ENCODE measurements around the gene SHLD1.
A peak's percentile ranks its signal among the peaks of the same experiment; 100 is the strongest.
"Not testable (repeated sequence)": the region's sequence is repeated elsewhere in the genome, so short reads cannot be mapped to it uniquely, and the experiment has no call there.

SHLD1 gene

DNA sequence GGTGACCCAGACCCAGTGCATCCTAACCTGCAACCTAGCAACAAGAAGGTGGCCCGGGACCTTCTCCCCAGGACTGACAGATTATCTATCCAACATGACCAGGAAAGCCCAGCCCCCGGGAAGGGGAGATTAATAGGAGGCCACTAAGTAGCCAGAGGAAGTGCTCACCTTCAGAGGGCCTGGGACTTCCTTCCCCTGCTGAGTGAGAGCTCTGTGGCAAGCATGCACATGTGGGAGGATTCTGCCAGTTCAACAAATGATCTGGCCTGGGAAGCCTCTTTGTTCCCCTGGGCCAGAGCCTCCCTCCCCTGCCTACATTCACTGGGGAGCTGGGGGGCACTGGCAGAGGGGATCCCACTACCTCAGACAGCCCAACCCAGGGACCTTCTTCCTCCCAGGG, 39.6 kb downstream of the SHLD1 start:
- H3K4me2 ChIP-seq = peak overlapping the region; percentile 34

GRCh38 chr20:5793916-5794315, 43.7 kb downstream of the SHLD1 start:
- H4K20me1 ChIP-seq = no peaks in the 10 kb centered on the region
- no peak overlapping the region for H3K4me3 ChIP-seq
- H3K9me3 ChIP-seq = no peaks in the 10 kb centered on the region
- H3K4me1 ChIP-seq = peaks cover 70% of the 10 kb centered on the region
- no peak for TF ChIP-seq Cebpa-rat (IDR thresholded peaks at IDR 0.05)
- peaks cover 36% of the 10 kb centered on the region for H3K36me3 ChIP-seq
- no peak overlapping the region for H3K9ac ChIP-seq
- H3K4me2 ChIP-seq = no peak overlapping the region
- peak overlapping the region; percentile 32; the same call in 1 of the 2 replicates for H3K27ac ChIP-seq
- H3K27me3 ChIP-seq = no peaks in the 10 kb centered on the region

More for the DNA sequence above, 39.6 kb downstream of the SHLD1 start:
- Histone ChIP-seq H4K20me1 (no peaks in the 10 kb centered on the region), H3K4me1 (peaks cover 49% of the 10 kb centered on the region), H3K27me3 (no peaks in the 10 kb centered on the region), H3K36me3 (peaks cover 43% of the 10 kb centered on the region), H3K27ac (peak overlapping the region; percentile 67), H3K9me3 (no peaks in the 10 kb centered on the region), H3K4me3 (no peak overlapping the region), H3K9ac (peak overlapping the region; percentile 31; the same call in 1 of the 2 replicates)
- no peak for TF ChIP-seq Cebpa-rat (IDR thresholded peaks at IDR 0.05)

- Histone ChIP-seq H3K4me2 (peak overlapping the region; percentile 73), H3K4me3 (no peak overlapping the region), H3K9me3 (0 out of 2 replicates have a peak, but pooled peaks cover 4% of the 10 kb centered on the region), H3K27me3 (no peaks in the 10 kb centered on the region), H4K20me1 (no peaks in the 10 kb centered on the region), H3K4me1 (peaks cover 77% of the 10 kb centered on the region), H3K36me3 (peaks cover 22% of the 10 kb centered on the region), H3K9ac (no peak overlapping the region), H3K27ac (peak overlapping the region; percentile 73)
- no peak for TF ChIP-seq Cebpa-rat (IDR thresholded peaks at IDR 0.05)
Observed at GRCh38 chr20:5796331-5797040, 46.3 kb downstream of the SHLD1 start.

GRCh38 chr20:5797165-5797564, 47.0 kb downstream of the SHLD1 start:
- H3K9me3 ChIP-seq = 0 out of 2 replicates have a peak, but pooled peaks cover 6% of the 10 kb centered on the region
- TF ChIP-seq Cebpa-rat (IDR thresholded peaks at IDR 0.05) = no peak
- H3K27ac ChIP-seq = peak overlapping the region; percentile 73
- peak overlapping the region; percentile 73 for H3K4me2 ChIP-seq
- peaks cover 77% of the 10 kb centered on the region for H3K4me1 ChIP-seq
- H3K36me3 ChIP-seq = peaks cover 29% of the 10 kb centered on the region
- H3K4me3 ChIP-seq = no peak overlapping the region
- 0 out of 2 replicates have a peak overlapping the region, but pooled peaks have one; percentile 9 for H3K9ac ChIP-seq
- no peaks in the 10 kb centered on the region for H4K20me1 ChIP-seq
- H3K27me3 ChIP-seq = no peaks in the 10 kb centered on the region

DNA sequence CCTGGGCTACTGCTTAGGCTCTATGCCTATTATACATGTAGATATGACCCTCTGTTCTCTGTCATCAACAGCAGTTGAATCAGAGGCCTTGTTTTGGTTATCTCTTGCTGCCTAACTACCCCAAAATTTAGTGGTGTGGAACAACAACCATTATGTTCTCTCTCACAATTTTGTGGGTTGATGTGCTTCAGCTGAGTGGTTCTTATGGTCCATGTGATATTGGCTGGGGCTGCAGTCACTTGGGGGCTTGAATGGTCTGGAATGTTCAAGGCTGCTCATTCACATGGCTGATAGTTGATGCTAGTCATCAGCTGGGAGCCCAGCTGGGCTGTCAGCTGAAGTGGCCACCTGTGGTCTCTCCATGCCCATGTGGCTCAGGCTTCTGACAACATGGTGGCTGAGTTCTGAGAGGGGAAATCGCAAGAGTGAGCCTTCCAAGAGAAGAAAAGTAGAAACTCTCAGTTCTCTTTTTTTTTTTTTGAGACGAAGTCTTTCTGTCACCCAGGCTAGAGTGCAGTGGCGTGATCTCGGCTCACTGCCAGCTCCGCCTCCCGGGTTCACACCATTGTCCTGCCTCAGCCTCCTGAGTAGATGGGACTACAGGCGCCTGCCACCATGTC, 47.8 kb downstream of the SHLD1 start:
- Histone ChIP-seq H3K4me2 (peak overlapping the region; percentile 73), H4K20me1 (no peaks in the 10 kb centered on the region), H3K9me3 (0 out of 2 replicates have a peak, but pooled peaks cover 6% of the 10 kb centered on the region), H3K9ac (0 out of 2 replicates have a peak overlapping the region, but pooled peaks have one; percentile 9), H3K27me3 (no peaks in the 10 kb centered on the region), H3K27ac (peak overlapping the region; percentile 73), H3K4me1 (peaks cover 80% of the 10 kb centered on the region), H3K36me3 (peaks cover 37% of the 10 kb centered on the region), H3K4me3 (no peak overlapping the region)
- TF ChIP-seq Cebpa-rat (IDR thresholded peaks at IDR 0.05) = no peak

DNA sequence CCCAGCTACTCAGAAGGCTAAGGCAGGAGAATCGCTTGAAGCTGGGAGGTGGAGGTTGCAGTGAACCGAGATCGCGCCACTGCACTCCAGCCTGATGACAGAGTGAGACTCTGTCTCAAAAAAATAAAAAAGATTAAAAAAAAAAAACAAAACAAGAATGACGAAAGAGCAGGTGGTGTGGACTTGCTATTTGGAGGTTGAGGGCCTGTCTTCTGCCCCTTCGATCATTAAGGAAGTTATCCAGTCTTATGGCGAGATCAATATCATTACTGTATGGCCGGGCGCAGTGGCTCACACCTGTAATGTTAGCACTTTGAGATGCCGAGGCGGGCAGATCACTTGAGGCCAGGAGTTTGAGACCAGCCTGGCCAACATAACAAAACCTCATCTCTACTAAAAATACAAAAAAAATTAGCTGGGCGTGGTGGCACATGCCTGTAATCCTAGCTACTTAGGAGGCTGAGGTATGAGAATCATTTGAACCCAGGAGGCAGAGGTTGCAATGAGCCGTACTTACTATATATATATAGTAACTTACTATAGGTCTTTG, 53.6 kb downstream of the SHLD1 start:
- not testable (repeated sequence) for H3K4me3 ChIP-seq, H3K27me3 ChIP-seq, H3K9me3 ChIP-seq, H4K20me1 ChIP-seq
- Histone ChIP-seq H3K9ac (0 out of 2 replicates have a peak overlapping the region, but pooled peaks have one; percentile 52), H3K27ac (peak overlapping the region; percentile 80), H3K36me3 (peaks cover 21% of the 10 kb centered on the region), H3K4me1 (peaks cover 85% of the 10 kb centered on the region), H3K4me2 (peak overlapping the region; percentile 65)

DNA sequence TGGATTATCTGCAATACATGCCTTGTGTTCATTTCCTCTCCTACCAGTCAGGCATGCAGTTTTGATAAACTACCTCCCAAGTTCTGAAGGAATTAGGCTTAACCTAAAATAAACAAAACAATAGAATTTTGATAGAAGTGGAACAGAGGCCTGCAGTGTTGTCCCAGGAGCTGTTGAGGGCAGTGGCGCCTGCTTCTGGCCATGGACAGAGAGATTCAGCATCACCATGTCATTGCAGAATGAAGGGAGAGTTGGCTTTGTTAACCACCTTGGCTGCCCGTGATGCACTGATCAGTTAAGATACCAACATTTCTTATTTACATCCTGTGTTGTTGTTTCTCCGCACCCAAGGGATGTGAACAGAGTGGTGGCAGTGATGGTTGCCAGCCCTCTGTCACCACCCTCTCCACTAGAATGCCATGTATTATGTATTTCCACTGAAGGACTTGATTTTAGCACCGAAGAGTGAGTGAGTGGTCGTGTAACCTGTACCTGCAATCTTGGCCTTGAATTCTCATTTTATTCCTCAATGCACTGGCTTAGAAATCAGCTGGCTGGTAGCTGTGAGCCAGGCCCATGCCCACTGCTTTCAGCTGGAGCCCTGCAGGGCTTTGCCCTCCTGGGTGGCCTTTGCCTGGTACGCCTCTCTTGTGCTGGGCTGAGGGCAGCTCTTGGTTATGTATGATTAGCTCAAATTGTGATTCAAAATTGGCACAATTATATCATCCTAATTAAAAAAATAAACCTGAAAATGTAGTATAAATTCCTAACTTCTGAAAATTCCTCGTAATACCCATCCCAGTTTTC, 56.5 kb downstream of the SHLD1 start:
- Histone ChIP-seq H3K27ac (peak overlapping the region; percentile 80), H4K20me1 (no peaks in the 10 kb centered on the region), H3K4me2 (peak overlapping the region; percentile 65), H3K4me3 (no peak overlapping the region), H3K36me3 (peaks cover 28% of the 10 kb centered on the region), H3K27me3 (no peaks in the 10 kb centered on the region), H3K9ac (no peak overlapping the region), H3K9me3 (no peaks in the 10 kb centered on the region), H3K4me1 (peaks cover 73% of the 10 kb centered on the region)
- TF ChIP-seq Cebpa-rat (IDR thresholded peaks at IDR 0.05) = no peak

DNA sequence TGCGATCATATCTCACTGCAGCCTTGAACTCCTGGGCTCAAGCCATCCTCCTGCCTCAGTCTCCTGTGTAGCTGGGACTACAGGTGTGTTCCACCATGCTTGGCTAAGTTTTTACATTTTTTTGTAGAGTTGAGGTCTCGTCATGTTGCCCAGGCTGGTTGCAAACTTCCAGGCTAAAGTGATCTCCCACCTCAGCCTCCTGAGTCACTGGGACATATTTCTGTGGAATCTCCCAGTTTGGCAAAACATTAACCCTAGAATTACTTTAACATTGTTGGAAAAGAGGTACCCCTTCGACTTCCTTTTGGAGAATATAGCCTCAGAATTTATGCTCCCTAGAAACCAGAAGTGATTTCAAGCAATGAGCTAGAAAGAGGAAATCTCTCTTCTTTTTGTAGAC, 57.2 kb downstream of the SHLD1 start:
- Histone ChIP-seq H3K9ac (no peak overlapping the region), H3K27me3 (no peaks in the 10 kb centered on the region), H3K4me1 (peaks cover 66% of the 10 kb centered on the region), H3K4me2 (peak overlapping the region; percentile 65), H3K36me3 (peaks cover 20% of the 10 kb centered on the region), H4K20me1 (no peaks in the 10 kb centered on the region), H3K27ac (peak overlapping the region; percentile 80; the same call in 1 of the 2 replicates), H3K9me3 (no peaks in the 10 kb centered on the region), H3K4me3 (no peak overlapping the region)
- no peak for TF ChIP-seq Cebpa-rat (IDR thresholded peaks at IDR 0.05)

GRCh38 chr20:5808901-5809300, 58.7 kb downstream of the SHLD1 start:
- Histone ChIP-seq H3K27ac (no peak overlapping the region), H3K36me3 (peaks cover 14% of the 10 kb centered on the region), H3K9ac (no peak overlapping the region), H3K4me3 (no peak overlapping the region), H4K20me1 (no peaks in the 10 kb centered on the region), H3K4me1 (peaks cover 61% of the 10 kb centered on the region), H3K4me2 (no peak overlapping the region), H3K9me3 (no peaks in the 10 kb centered on the region), H3K27me3 (no peaks in the 10 kb centered on the region)
- no peak for TF ChIP-seq Cebpa-rat (IDR thresholded peaks at IDR 0.05)

Measured in BLaER1 (cell line).